Measurements from ENCODE around the gene OR14I1. TPM values are rescaled to one million over a fixed set of nuclear protein-coding genes. Genes with fewer than 3 reads are reported as not detected.

The OR14I1 gene
- not detected in 2 replicates for total RNA-seq (2014; rRNA removed; shearing (Covaris generic); ENCODE audit: low replicate concordance)

DNA sequence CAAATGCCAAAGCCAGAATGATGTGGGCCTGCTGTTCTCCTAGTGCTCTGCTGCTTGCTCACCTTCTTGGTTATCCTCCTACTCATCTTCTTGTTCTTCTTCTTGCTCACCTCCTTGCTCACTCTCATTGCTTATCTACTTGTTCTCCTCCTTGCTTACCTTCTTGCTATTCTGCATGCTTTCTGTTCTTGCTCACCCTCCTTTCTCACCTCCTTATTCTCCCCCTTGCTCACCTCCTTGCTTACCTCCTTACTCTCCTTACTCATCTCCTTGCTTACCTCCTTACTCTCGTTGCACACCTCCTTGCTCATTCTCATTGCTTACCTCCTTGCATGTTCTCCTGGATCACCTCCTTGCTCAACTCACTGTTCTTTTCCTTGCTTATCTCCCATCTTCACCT is at the start of gene OR14I1:
Gene OR14I1, minus strand, starts transcription at position 53 of the 400 bp plus-strand sequence.
- H3K27me3 ChIP-seq = no peaks in the 10 kb centered on the region
- no peaks in the 10 kb centered on the region for H3K36me3 ChIP-seq
- no peak within 1 kb of the TSS for H3K4me3 ChIP-seq
- H3K9me3 ChIP-seq = no peaks in the 10 kb centered on the region
- DNase-seq = no peak

DNA sequence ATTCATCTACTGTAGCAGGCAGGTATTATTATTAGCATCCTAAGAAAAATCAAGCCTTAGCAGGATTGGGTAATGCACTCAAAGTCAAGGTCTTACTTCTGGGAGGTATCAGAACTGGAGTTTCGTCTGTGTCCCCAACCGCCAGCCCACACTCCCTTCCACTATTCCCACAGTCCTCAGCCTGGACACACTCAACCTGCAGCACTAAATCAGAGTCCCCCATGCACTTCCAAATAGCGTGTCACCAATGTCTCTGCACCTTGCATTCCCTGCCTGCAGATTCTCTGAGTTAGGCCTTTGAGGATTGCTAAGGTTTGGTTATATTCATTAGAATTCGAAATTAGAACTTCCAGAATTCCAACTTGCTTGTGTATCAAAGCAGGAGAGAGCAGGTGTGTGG is 49.1 kb upstream of the OR14I1 start:
- Histone ChIP-seq H3K4me3 (no peak overlapping the region), H3K36me3 (no peaks in the 10 kb centered on the region), H3K27me3 (no peaks in the 10 kb centered on the region), H3K9me3 (no peaks in the 10 kb centered on the region)
- no peak for DNase-seq

- H3K27me3 ChIP-seq = no peaks in the 10 kb centered on the region
- DNase-seq = no peak
- H3K36me3 ChIP-seq = no peaks in the 10 kb centered on the region
- H3K4me3 ChIP-seq = no peak overlapping the region
- H3K9me3 ChIP-seq = no peaks in the 10 kb centered on the region
These were observed 48.6 kb upstream of the OR14I1 start for GRCh38 chr1:248751142-248751541.

DNA sequence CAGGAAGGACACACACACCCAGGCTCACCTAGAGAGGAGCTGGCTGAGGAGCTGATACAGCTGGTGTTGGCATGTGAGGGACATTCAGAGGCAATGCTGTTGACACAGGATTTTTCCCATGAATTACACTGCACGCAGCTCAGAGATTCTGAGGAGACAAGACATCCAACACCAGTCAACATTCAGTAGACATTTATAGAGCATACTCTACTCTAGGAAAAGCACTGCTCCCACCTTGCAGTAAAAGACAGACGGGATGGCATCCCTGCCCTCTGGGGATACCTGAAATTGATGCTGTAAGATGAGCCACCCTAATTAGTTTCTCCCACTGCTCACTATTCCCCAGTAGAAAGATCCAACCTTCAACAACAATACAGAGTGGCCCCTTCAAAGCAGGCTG is 47.9 kb upstream of the OR14I1 start:
- Histone ChIP-seq H3K4me3 (no peak overlapping the region), H3K9me3 (no peaks in the 10 kb centered on the region), H3K27me3 (no peaks in the 10 kb centered on the region), H3K36me3 (no peaks in the 10 kb centered on the region)
- DNase-seq = no peak

DNA sequence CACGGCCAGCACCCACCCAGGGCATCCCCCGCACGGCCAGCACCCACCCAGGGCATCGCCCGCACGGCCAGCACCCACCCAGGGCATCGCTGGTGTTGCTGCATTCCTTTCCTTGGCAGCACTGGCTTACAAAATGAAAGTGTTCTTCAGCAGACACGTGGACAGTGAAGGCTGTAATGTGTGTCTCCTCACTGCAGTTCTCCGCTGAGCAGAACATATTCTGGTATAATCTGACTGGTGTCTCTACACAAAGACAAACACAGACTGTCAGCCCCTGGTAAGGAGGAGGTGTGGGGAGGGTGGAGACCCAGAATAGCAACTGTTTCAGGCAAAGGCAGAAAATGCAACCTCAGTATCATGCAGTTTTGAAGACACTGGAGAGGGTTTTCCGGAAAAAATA is 45.6 kb upstream of the OR14I1 start:
- H3K27me3 ChIP-seq = no peaks in the 10 kb centered on the region
- H3K4me3 ChIP-seq = no peak overlapping the region
- DNase-seq = no peak

DNA sequence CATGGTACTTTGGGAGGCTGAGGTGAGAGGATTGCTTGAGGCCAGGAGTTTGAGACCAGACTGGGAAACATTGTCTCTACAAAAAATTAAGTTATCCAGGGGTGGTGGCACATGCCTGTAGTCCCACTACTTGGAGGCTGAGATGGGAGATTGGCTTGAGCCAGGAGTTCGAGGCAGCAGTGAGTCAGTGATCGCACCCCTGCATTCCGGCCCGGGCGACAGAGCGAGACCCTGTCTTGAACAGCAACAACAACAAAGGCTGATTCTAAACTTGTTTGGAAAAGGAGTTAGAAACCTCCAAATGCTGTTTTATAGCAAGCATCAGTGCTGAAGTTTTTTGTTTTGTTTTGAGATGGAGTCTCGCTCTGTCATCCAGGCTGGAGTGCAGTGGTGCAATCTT is 38.3 kb upstream of the OR14I1 start:
- no peak for DNase-seq
- no peaks in the 10 kb centered on the region for H3K9me3 ChIP-seq
- no peak overlapping the region for H3K4me3 ChIP-seq

More for the DNA sequence above, 45.6 kb upstream of the OR14I1 start:
- Histone ChIP-seq H3K36me3 (no peaks in the 10 kb centered on the region), H3K9me3 (no peaks in the 10 kb centered on the region)

GRCh38 chr1:248739572-248740205 is 37.1 kb upstream of the OR14I1 start:
- no peak for DNase-seq

More for the DNA sequence above, 38.3 kb upstream of the OR14I1 start:
- H3K36me3 ChIP-seq = no peaks in the 10 kb centered on the region
- no peaks in the 10 kb centered on the region for H3K27me3 ChIP-seq

GRCh38 chr1:248737457-248737856 is 34.9 kb upstream of the OR14I1 start:
- H3K27me3 ChIP-seq = no peaks in the 10 kb centered on the region
- peaks cover 8% of the 10 kb centered on the region for H3K9me3 ChIP-seq
- no peak overlapping the region for H3K4me3 ChIP-seq
- H3K36me3 ChIP-seq = no peaks in the 10 kb centered on the region
- no peak for DNase-seq

More at GRCh38 chr1:248739572-248740205, 37.1 kb upstream of the OR14I1 start:
- Histone ChIP-seq H3K9me3 (peaks cover 8% of the 10 kb centered on the region), H3K27me3 (no peaks in the 10 kb centered on the region), H3K4me3 (no peak overlapping the region), H3K36me3 (no peaks in the 10 kb centered on the region)

DNA sequence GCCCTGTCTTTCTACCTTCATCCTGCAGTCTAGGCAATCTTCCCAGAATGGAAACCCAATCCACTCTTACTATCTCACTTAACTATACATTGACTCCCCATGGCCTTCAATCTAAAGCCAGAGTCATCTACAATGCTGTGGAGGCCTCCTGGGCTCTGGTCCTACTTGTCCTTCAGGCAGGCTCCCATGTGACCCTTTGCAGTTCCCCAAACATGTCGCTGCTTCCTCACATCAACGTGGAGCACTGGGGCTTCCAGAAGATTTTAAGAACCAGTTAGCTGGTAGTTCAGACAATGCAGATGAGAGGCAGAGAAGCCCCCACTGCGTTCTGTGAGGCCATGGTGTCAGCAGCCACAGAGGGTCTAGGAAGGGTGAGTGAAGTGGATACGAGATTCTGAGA is 34.4 kb upstream of the OR14I1 start:
- Histone ChIP-seq H3K9me3 (peaks cover 8% of the 10 kb centered on the region), H3K4me3 (no peak overlapping the region), H3K36me3 (no peaks in the 10 kb centered on the region), H3K27me3 (no peaks in the 10 kb centered on the region)
- no peak for DNase-seq

DNA sequence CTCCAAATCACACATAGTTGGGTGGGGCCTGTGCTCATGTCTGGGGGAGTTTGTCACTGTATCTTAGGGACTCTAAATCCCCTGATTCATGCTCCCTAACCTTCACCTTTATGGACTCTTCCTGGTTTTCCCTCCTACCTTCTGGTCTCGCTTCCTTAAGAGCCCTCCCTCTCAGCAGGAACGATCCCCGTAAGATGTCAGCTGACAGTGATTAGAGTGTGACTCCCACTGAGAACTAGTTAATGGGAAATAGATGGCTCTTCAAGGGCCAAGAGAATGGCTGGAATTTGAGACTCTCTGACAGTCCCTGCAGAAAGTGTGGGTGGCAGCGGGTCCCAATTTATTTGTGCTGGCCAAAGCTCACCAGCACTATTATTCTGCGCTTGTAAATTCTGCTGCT is 31.0 kb upstream of the OR14I1 start:
- no peaks in the 10 kb centered on the region for H3K36me3 ChIP-seq
- no peak for DNase-seq
- H3K9me3 ChIP-seq = peaks cover 8% of the 10 kb centered on the region
- no peak overlapping the region for H3K4me3 ChIP-seq
- H3K27me3 ChIP-seq = no peaks in the 10 kb centered on the region

GRCh38 chr1:248730507-248731335 is 28.2 kb upstream of the OR14I1 start:
- no peaks in the 10 kb centered on the region for H3K27me3 ChIP-seq
- H3K9me3 ChIP-seq = peaks cover 8% of the 10 kb centered on the region
- no peaks in the 10 kb centered on the region for H3K36me3 ChIP-seq
- H3K4me3 ChIP-seq = no peak overlapping the region
- DNase-seq = no peak

DNA sequence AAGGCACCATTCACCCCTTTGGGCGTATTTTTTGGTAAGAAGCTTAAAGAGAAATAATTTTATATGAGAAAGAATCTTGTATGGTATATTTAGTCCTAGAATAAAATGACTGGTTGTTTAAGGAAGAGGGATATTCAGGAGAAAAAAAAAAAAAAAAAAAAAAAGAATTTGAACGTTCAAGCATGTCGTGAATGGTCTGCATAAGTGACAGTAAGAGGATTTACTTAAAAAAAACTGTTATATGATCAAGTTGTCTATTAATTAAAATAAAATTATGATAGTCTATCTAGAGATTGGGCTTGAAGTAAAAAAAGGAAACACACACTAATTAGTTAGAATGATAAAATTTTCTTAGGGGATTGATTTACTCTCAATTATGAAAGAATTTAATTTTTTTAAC is 11.7 kb upstream of the OR14I1 start:
- Histone ChIP-seq H3K4me3 (no peak overlapping the region), H3K36me3 (no peaks in the 10 kb centered on the region), H3K9me3 (peaks cover 18% of the 10 kb centered on the region), H3K27me3 (no peaks in the 10 kb centered on the region)
- no peak for DNase-seq

DNA sequence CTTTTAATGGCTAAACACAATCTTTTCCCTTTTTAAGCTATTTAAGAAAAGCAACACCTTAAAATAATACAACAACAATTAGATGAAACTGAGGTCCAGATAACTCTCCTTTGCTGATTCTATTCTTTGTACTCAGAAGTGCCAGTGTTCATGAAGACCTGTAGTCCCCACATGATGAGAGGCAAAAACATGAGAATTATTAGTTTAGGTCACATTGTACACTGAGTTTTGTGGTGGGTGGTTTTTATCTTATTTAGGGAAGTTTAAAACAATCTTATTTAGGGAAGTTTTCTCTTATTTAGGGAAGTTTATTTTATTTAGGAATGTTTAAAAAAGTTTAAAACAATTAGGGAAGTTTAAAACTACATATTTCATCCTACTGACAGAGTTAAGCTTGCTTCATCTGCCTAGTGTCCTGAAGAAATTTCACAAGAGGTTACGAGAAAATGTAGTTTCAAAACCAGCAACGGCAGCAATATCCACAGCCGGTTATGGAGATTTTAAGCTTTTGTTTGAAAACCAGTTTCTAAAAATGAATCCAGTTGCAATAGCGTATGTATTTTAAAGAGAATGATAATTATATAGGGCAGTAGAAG is 7.8 kb upstream of the OR14I1 start:
- no peak for DNase-seq
- H3K36me3 ChIP-seq = no peaks in the 10 kb centered on the region
- H3K4me3 ChIP-seq = no peak overlapping the region
- peaks cover 15% of the 10 kb centered on the region for H3K9me3 ChIP-seq
- no peaks in the 10 kb centered on the region for H3K27me3 ChIP-seq

DNA sequence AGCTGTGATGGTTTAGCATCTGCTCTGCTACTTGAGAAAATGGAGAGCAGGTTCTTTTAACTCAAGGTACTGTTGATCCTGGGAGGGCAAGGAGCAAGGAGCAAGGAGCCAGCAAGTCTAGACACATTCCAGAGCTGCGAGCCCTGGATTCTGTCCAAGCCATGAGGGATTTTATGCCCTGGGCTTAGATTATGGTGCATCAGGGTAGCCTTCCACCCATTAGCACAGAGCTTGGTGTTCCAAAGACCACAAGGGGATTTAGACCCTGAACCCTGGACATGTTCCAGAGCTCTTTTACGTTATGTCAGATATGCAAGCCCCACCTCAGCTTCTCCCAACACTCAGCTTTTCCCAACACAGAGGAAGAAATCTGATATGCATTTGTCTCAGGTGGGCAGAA is 2.0 kb upstream of the OR14I1 start:
- no peak for DNase-seq
- Histone ChIP-seq H3K36me3 (no peaks in the 10 kb centered on the region), H3K9me3 (no peaks in the 10 kb centered on the region), H3K4me3 (no peak overlapping the region), H3K27me3 (no peaks in the 10 kb centered on the region)

DNA sequence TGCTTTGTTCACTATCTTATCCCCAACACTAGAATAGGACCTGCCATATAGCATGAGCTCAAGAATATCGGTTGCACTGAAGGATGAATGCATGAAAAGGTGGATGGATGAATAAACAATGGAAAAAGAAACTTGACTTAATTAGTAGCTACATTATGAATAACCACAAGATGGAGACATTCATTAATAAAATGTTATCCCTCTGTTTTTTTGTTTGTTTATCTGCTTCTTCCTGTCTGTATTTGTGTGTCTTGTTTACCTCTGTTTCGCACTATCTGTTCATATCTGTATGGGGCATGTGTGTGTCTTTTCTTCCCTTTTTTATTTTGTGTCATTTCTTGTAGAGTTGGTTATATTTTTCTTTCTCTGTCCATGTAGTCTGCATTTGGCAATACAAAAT is 1.1 kb upstream of the OR14I1 start:
- H3K4me3 ChIP-seq = no peak overlapping the region

DNA sequence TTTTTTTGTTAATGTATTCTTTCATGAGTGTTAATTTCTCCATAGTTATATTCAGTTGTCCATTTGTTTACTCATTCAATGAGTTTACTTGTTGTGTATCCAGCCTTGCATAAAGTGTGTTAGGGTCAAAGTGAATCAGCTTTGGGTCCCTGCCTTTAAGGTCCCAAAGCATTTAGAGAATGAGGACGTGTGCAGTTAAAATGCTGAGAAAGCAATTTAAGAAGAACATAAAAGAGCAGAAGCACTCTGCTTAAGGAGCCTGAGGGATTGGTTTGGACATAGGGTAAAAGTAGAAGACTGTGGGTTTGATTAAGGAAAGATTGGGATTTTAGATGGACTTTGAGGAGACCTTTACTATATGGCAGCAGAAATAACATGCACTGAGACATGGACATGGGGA is 3.5 kb downstream of the OR14I1 start:
- H3K27me3 ChIP-seq = no peaks in the 10 kb centered on the region
- H3K9me3 ChIP-seq = no peaks in the 10 kb centered on the region
- DNase-seq = no peak
- no peaks in the 10 kb centered on the region for H3K36me3 ChIP-seq
- H3K4me3 ChIP-seq = no peak overlapping the region

More for the DNA sequence above, 1.1 kb upstream of the OR14I1 start:
- DNase-seq = no peak
- H3K9me3 ChIP-seq = no peaks in the 10 kb centered on the region
- H3K36me3 ChIP-seq = no peaks in the 10 kb centered on the region
- H3K27me3 ChIP-seq = no peaks in the 10 kb centered on the region

- DNase-seq = no peak
- no peaks in the 10 kb centered on the region for H3K9me3 ChIP-seq
- no peaks in the 10 kb centered on the region for H3K36me3 ChIP-seq
- no peaks in the 10 kb centered on the region for H3K27me3 ChIP-seq
- H3K4me3 ChIP-seq = no peak overlapping the region
These were observed 4.7 kb downstream of the OR14I1 start for GRCh38 chr1:248697907-248698306.

Data from MG63 (cell line).